Measurements from ENCODE around the gene ATP2C2.

DNA sequence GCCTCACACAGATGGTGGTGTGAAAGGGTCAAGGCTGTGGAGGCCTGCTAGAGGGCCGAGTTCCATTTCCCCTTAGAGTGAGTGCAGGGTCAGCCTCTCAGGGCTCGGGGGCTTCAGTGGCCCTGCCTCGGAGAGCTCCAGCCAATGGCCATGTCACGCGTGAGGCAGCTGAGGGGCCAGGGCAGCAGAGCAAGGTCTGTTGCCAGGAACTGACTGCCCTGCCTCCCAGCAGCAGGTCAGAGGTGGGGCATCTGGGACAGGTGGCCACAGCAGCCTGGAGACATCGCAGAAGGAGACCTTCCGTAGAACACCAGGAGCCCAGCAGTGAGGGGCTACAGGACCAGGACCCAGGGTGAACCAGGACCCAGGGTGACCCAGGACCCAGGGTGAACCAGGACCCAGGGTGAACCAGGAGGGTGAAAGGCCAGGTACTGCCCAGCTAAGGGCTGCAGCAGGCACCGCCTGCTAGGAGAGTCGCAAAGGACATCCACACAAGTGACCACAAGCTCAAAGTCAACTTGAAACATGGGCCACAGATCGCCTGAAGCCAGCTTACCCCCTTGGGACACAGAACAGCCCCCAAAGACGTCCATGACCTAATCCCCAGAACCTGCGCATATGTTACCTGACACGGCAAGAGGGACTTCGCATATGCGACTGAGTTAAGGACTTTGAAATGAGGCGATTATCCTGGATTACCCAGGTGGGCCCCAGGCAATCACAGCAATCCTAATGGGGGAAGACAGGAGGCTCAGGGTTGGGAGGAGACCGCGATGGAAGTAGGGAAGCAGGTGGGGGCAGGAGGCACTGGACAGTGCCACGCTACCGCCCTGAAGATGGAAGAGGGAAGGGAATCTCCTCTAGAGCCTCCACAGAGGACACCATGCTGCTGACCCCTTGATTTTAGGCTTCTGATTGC lies 141.0 kb downstream of the ATP2C2 start:
- TF ChIP-seq, protein P1, sequence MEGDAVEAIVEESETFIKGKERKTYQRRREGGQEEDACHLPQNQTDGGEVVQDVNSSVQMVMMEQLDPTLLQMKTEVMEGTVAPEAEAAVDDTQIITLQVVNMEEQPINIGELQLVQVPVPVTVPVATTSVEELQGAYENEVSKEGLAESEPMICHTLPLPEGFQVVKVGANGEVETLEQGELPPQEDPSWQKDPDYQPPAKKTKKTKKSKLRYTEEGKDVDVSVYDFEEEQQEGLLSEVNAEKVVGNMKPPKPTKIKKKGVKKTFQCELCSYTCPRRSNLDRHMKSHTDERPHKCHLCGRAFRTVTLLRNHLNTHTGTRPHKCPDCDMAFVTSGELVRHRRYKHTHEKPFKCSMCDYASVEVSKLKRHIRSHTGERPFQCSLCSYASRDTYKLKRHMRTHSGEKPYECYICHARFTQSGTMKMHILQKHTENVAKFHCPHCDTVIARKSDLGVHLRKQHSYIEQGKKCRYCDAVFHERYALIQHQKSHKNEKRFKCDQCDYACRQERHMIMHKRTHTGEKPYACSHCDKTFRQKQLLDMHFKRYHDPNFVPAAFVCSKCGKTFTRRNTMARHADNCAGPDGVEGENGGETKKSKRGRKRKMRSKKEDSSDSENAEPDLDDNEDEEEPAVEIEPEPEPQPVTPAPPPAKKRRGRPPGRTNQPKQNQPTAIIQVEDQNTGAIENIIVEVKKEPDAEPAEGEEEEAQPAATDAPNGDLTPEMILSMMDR (IDR thresholded peaks at IDR 0.05) = no peak
- no peak for TF ChIP-seq POLR2A (IDR thresholded peaks at IDR 0.05; ENCODE audit: low read depth)
